Measurements from ENCODE around the gene TMEM200B. TPM values are rescaled to one million over a fixed set of nuclear protein-coding genes. Genes with fewer than 3 reads are reported as not detected.
"Not testable (repeated sequence)": the region's sequence is repeated elsewhere in the genome, so short reads cannot be mapped to it uniquely, and the experiment has no call there.

TMEM200B gene
- total and polyA plus RNA-seq, 2 donors = 20.4 to 40.7 TPM

DNA sequence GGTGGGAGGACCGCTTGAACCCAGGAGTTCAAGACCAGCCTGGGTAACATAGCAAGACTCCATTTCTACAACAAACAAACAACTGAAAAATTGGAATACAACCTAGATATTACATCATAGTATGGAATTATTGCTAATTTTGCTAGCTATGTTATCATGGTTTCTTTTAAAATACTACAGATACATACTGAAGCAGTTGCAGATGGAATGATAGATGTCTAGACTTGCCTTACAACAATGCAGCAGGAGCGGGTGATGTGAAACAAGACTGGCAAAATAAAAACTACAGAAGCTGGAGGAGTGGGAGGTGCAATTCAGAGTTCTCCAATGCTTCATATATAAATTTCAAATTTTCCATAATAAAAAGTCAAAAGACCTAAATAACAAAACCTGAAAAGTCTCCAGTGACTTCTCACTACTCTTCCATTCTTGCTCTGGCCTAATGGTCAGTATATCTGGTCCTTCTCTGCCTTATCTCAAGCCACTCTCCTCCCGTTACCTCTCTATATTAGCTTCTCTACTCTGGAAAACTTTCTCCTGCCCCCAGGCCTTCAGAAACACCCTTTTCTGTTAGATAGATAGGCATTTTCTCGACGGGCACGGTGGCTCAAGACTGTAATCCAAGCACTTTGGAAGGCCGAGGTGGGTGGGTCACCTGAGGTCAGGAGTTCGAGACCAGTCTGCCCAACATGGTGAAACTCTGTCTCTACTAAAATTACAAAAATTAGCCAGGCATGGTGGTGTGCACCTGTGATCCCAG, 28.5 kb upstream of the TMEM200B start:
- Histone ChIP-seq H3K27ac (ENCODE audit: low read depth) (no peak overlapping the region), H3K4me1 (ENCODE audit: insufficient read depth) (no peaks in the 10 kb centered on the region), H3K36me3 (ENCODE audit: insufficient read depth) (peaks cover 8% of the 10 kb centered on the region), H3K4me3 (ENCODE audit: low read depth, low read length) (no peak overlapping the region)
- no peak for DNase-seq (ENCODE audit: extremely low spot score)
- 91% methylated on average over 8 of the region's 8 CpGs for WGBS

DNA sequence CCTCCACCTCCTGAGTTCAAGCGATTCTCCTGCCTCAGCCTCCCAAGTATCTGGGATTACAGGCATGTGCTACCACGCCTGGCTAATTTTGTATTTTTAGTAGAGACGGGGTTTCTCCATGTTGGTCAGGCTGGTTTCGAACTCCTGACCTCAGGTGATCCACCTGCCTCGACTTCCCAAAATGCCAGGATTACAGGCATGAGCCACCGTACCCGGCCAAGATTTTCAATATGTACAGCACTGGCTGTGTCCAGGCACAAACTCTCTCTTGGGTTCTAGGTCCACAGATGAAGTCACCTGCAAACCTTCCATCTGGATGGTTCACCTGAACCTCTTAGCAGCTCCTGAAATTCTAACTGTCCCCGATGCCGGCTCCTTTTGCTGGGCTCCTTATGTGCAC, 26.6 kb upstream of the TMEM200B start:
- H3K27ac ChIP-seq (ENCODE audit: low read depth); H3K4me3 ChIP-seq (ENCODE audit: low read depth, low read length); DNase-seq (ENCODE audit: extremely low spot score); H3K36me3 ChIP-seq (ENCODE audit: insufficient read depth); H3K4me1 ChIP-seq (ENCODE audit: insufficient read depth): not testable (repeated sequence)
- WGBS = 97% methylated on average over 9 of the region's 9 CpGs

DNA sequence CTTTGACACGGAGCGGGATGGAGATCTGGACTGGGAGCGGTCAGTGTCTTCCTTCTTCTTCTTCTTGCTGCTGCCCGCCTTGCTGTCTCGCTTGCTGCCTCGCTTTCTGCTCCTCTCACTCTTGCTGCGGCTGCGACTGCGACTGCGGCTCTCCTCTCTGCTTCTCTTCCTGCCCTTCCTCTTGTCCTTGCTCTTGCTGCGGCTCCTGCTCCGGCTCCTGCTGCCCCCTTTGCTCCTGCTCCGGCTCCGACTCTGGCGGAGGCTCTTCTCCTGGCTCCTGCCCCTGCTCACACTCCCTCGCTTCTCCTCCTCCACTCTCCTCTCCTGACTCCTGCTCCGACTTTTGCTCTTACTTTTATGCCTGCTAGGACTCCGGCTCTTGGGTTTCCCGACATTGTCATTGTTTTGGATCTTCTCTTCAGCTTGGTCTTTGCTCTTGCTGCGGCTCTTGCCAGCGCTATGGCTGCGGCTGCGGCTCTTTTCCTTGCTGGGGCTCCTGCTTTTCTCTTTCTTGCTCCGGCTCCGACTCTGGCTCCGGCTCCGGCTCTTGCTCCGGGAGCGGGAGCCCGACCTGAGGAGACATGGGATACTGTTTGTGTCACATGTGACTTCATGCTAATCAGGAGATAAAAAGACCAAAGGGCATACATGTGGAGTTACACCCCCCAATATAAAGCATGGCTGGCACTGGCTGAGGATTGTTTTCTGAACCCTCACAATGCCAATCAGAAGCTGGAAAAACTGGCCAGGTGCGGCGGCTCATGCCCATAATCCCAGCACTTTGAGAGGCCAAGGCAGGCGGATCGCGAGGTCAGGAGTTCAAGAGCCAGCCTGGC, 25.2 kb upstream of the TMEM200B start:
- no peak overlapping the region for H3K27ac ChIP-seq (ENCODE audit: low read depth)
- H3K4me3 ChIP-seq (ENCODE audit: low read depth, low read length) = no peak overlapping the region
- H3K36me3 ChIP-seq (ENCODE audit: insufficient read depth) = peaks cover 6% of the 10 kb centered on the region
- no peaks in the 10 kb centered on the region for H3K4me1 ChIP-seq (ENCODE audit: insufficient read depth)
- 94% methylated on average over 35 of the region's 35 CpGs for WGBS
- no peak for DNase-seq (ENCODE audit: extremely low spot score)

DNA sequence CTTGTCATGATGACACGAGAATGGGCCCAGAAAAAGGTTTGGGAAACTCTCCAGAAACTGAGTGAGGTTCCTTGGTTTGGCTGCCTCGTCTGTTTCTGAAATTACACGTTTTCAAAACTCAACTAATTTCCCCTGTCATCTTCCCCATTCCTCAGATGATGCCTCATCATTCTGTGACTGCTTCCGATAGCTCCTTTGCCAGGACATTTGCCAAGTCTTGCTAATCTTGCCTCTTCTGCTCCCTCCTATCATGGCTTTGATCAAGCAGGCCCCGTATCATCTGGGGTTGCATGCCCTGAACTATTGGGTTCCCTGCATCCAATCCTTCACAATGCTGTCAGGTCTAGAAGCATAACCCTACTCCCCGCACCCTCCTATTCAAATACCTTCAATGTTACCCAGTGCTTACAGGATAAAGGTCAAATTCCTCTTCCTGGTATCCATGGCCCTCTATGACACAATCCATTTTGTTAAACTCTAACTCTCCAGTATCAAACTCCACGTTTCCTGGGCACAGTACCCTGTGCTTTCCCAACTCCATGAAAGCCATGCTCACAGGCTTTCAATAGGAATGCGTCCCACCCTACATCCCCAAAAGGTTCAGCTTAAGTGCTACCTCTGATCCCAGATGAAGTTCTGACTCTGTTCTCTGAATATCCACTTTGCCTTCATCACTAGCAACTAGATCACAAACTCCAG, 22.2 kb upstream of the TMEM200B start:
- no peak for DNase-seq (ENCODE audit: extremely low spot score)
- H3K4me3 ChIP-seq (ENCODE audit: low read depth, low read length) = no peak overlapping the region
- WGBS = 63% methylated on average over 8 of the region's 8 CpGs
- no peak overlapping the region for H3K27ac ChIP-seq (ENCODE audit: low read depth)
- no peaks in the 10 kb centered on the region for H3K4me1 ChIP-seq (ENCODE audit: insufficient read depth)
- peaks cover 6% of the 10 kb centered on the region for H3K36me3 ChIP-seq (ENCODE audit: insufficient read depth)

DNA sequence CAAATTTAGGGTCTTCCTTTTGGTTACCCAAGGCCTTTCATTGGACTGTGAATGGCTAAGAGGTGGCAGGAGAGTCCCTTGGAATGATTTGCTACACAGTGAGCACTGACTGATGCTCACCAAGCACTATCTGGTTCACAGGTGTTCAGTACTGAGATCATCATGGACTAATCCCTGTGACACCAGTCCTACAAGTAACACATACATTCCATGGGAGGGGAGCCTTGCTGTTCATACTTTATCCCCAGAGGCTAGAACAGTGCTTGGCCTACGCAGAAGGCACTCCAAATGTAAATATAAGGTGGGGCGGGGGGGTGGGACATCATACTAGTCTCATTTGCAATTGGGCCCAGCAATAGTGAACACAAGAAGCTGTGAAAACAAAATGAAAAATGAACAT, 20.5 kb upstream of the TMEM200B start:
- Histone ChIP-seq H3K36me3 (ENCODE audit: insufficient read depth) (peaks cover 6% of the 10 kb centered on the region), H3K27ac (ENCODE audit: low read depth) (no peak overlapping the region), H3K4me3 (ENCODE audit: low read depth, low read length) (no peak overlapping the region), H3K4me1 (ENCODE audit: insufficient read depth) (no peaks in the 10 kb centered on the region)
- no peak for DNase-seq (ENCODE audit: extremely low spot score)
- WGBS = 91% methylated on average over 2 of the region's 2 CpGs

DNA sequence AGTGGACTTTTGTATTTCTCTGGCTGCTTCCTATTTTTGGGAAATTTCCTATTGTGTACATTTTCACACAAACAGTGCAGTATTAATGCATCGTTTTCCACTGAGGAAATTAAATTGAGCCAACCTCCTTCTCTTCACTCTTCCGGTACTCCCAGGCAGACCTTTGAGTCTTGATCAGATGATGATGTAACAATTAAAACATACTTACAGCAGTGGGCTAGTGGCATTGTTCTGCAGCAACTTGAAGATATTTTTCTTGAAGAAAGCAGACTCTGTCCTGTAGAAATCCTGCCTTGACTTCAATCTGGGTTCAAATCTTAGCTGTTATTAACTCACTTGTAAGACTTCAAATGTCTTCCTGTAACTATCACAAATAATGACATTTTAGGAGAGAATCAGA, 19.0 kb upstream of the TMEM200B start:
- Histone ChIP-seq H3K4me3 (ENCODE audit: low read depth, low read length) (no peak overlapping the region), H3K4me1 (ENCODE audit: insufficient read depth) (no peaks in the 10 kb centered on the region), H3K27ac (ENCODE audit: low read depth) (no peak overlapping the region), H3K36me3 (ENCODE audit: insufficient read depth) (no peaks in the 10 kb centered on the region)
- DNase-seq (ENCODE audit: extremely low spot score) = no peak
- 90% methylated on average over 2 of the region's 2 CpGs for WGBS

DNA sequence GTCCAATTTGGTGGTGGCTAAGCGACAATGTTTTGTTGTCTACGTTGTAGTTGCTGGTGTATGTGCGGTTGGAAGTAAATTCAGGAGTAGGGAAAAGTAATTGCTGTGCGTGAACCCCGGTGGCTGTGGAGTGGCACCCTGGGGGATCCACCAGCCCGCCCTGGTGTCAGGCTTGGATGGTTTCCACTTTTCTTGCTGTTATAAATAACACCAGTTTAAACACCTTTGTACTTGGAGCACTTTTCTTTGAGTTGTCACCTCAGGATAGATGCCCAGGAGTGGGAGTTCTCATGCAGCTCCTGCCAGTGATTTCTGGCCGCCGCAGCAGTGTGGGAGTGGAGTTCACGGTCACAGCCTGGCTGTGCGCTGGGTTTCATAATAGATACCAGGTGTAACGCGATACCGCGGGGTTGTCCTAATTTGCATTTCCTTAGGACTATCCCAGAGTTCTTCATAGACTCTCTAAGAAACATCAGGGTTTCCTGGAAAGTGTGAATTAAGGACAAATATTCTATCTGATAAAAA, 12.8 kb upstream of the TMEM200B start:
- H3K27ac ChIP-seq (ENCODE audit: low read depth) = no peak overlapping the region
- no peaks in the 10 kb centered on the region for H3K4me1 ChIP-seq (ENCODE audit: insufficient read depth)
- no peak overlapping the region for H3K4me3 ChIP-seq (ENCODE audit: low read depth, low read length)
- H3K36me3 ChIP-seq (ENCODE audit: insufficient read depth) = no peaks in the 10 kb centered on the region
- WGBS = 52% methylated on average over 14 of the region's 14 CpGs
- DNase-seq (ENCODE audit: extremely low spot score) = no peak

DNA sequence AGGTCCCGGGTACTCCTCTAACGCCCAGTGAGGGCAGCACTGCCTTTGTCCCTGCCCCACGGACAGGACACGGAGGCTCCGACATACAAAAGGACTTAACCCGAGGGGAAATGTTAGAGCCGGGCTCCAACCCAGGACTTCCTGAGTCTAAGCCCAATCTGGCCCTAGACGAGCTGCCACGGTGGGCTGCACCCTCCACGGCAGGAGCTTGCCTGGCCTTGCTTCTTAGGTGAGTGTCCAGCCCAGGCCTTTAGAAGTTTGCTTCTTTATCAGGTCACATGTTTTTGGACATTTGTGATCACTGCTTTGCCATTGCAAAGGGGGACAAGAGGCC, 11.0 kb upstream of the TMEM200B start:
- no peak overlapping the region for H3K27ac ChIP-seq (ENCODE audit: low read depth)
- no peak overlapping the region for H3K4me3 ChIP-seq (ENCODE audit: low read depth, low read length)
- no peaks in the 10 kb centered on the region for H3K36me3 ChIP-seq (ENCODE audit: insufficient read depth)
- WGBS = 61% methylated on average over 10 of the region's 10 CpGs
- no peaks in the 10 kb centered on the region for H3K4me1 ChIP-seq (ENCODE audit: insufficient read depth)
- DNase-seq (ENCODE audit: extremely low spot score) = no peak

DNA sequence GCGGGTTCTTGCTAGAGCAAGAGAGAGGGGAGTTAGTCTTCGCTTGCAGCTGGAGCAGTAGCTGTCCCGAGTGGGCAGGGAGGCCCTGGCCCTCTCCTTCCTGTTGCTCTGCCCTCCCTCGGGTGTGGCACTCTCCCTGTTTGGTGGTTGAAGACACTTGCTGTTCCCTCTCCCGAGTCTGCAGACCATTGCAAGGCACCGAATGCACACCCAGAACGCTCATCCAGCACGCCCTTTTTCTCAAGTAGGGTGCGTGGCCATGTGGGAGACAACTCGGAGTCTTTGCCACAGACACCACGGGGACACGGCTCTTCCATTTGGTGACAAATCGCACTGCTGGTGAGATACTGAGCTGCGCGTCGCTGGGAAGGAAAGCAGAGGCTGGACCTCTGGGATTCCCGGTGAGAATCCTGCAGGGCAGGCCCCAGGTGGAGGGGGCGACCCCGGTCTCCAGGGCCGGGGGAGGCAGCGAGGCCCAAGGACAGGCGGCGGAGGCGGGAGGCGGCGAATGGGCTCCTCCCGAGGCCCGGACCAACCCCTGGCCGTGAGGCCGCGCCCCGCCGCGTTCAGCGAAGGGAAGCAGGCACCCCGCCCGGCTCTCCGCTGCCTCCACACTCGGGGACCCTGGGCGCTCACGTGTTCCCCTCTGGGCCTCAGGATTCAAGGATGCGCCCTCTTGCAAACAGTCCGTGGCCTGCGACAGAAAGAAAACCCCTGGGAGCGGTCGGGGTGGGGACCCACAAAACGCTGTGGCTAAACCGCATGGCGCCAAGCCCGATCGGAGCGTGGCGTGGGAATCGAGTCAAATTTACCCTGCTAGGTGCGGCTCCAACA, 10.4 kb upstream of the TMEM200B start:
- no peaks in the 10 kb centered on the region for H3K4me1 ChIP-seq (ENCODE audit: insufficient read depth)
- no peaks in the 10 kb centered on the region for H3K36me3 ChIP-seq (ENCODE audit: insufficient read depth)
- no peak overlapping the region for H3K27ac ChIP-seq (ENCODE audit: low read depth)
- no peak for DNase-seq (ENCODE audit: extremely low spot score)
- H3K4me3 ChIP-seq (ENCODE audit: low read depth, low read length) = no peak overlapping the region
- WGBS = 69% methylated on average over 55 of the region's 55 CpGs

DNA sequence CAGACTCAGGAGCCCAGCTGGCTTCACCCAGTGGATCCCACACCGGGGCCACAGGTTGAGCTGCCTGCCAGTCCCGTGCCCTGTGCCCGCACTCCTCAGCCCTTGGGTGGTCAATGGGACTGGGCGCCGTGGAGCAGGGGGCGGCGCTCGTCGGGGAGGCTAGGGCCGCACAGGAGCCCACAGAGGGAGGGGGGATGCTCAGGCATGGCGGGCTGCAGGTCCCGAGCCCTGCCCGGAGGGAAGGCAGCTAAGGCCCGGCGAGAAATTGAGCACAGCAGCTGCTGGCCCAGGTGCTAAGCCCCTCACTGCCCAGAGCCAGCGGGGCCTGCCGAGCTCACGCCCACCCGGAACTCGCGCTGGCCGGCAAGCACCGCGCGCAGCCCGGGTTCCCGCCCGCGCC, 7.4 kb upstream of the TMEM200B start:
- H3K27ac ChIP-seq (ENCODE audit: low read depth); H3K4me1 ChIP-seq (ENCODE audit: insufficient read depth); H3K4me3 ChIP-seq (ENCODE audit: low read depth, low read length); H3K36me3 ChIP-seq (ENCODE audit: insufficient read depth); DNase-seq (ENCODE audit: extremely low spot score): not testable (repeated sequence)
- WGBS = 95% methylated on average over 29 of the region's 29 CpGs

DNA sequence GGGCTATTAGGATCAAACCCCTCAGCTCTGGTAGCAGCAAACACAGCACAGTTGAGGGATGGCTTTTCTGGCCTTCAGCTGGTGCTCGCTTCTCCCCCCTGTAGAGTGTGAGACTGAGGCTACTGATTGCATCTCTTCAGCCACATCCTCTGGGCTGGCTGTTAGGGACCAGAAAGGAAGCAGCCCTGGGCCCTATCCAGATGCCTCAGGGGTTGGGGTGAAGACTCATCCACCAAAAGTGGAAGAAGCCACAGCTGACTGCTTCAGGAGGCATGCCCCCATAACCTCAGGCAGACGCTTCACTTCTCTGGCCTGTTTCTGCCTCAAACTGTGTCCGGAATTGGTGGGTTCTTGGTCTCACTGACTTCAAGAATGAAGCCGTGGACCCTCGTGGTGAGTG, 6.2 kb upstream of the TMEM200B start:
- Histone ChIP-seq H3K4me3 (ENCODE audit: low read depth, low read length) (no peak overlapping the region), H3K36me3 (ENCODE audit: insufficient read depth) (no peaks in the 10 kb centered on the region), H3K4me1 (ENCODE audit: insufficient read depth) (no peaks in the 10 kb centered on the region), H3K27ac (ENCODE audit: low read depth) (no peak overlapping the region)
- no peak for DNase-seq (ENCODE audit: extremely low spot score)
- 82% methylated on average over 5 of the region's 5 CpGs for WGBS

DNA sequence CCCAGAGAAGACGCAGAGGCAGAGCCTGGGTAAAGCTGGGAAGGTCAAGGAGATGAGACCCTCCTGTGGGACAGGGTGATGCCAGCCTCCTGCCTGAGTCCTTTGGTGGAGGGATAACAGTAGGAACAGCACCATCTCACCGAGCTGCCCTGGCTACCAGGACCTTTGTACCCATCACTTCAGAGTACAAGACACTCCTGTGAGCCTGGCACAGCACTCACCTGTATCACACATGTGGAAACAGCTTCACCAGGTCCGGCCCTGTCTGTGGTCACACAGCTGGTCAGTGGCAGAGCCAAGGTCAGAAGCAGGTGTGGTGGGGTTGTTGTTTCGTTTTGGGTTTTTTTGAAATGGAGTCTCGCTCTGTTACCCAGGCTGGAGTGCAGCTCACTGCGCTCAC, 5.0 kb upstream of the TMEM200B start:
- H3K27ac ChIP-seq (ENCODE audit: low read depth) = no peak overlapping the region
- H3K36me3 ChIP-seq (ENCODE audit: insufficient read depth) = no peaks in the 10 kb centered on the region
- 86% methylated on average over 6 of the region's 6 CpGs for WGBS
- H3K4me3 ChIP-seq (ENCODE audit: low read depth, low read length) = no peak overlapping the region
- no peak for DNase-seq (ENCODE audit: extremely low spot score)
- no peaks in the 10 kb centered on the region for H3K4me1 ChIP-seq (ENCODE audit: insufficient read depth)

DNA sequence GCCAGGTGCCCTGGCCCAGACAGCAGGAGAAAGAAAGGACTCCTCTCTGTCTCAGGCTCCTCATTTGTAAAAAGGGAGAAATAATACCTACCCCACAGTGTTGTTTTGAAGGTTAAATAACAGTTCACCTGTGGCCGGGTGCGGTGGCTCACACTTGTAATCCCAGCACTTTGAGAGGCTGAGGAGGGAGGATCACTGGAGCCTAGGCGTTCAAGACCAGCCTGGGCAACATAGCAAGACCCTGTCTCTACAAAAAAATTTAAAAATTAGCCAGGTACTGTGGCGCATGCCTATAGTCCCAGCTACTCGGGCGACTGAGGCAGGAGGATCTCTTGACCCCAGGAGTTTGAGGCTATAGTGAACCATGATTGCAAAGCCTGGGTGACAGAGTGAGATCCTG, 2.5 kb upstream of the TMEM200B start:
- Histone ChIP-seq H3K27ac (ENCODE audit: low read depth) (no peak overlapping the region), H3K4me3 (ENCODE audit: low read depth, low read length) (no peak overlapping the region), H3K4me1 (ENCODE audit: insufficient read depth) (peaks cover 3% of the 10 kb centered on the region), H3K36me3 (ENCODE audit: insufficient read depth) (no peaks in the 10 kb centered on the region)
- no peak for DNase-seq (ENCODE audit: extremely low spot score)
- 97% methylated on average over 6 of the region's 6 CpGs for WGBS

Measured in urinary bladder (tissue), 4 donors.